GM23248 (cell line): ENCODE data around the gene LCP2. TPM values are rescaled to one million over a fixed set of nuclear protein-coding genes. Genes with fewer than 3 reads are reported as not detected.

Experiments
- DNase-seq: peaks from one replicate; pipeline ENCODE4 v3.0.0-alpha.2; 2015
- H2AFZ ChIP-seq: fragments of 200-600 bp; sonication (generic); 2 replicates; pipeline ENCODE4 v1.6.1; 2016; ENCODE audit warnings: antibody characterized with exemption
- H3F3A ChIP-seq: fragments of 200-600 bp; sonication (generic); 2 replicates; pipeline ENCODE4 v1.6.1; 2016; ENCODE audit warnings: mild to moderate bottlenecking, antibody characterized with exemption, mixed run types; ENCODE audit not compliant: insufficient read depth
- H3K27ac ChIP-seq: fragments of 200-600 bp; sonication (generic); 2 replicates; pipeline ENCODE4 v1.5.1; 2016; ENCODE audit warnings: mild to moderate bottlenecking
- H3K27me3 ChIP-seq: fragments of 200-600 bp; sonication (generic); replicated peaks from 2 replicates; pipeline ENCODE4 v1.6.1; 2016; ENCODE audit warnings: mild to moderate bottlenecking; ENCODE audit not compliant: insufficient read depth
- H3K36me3 ChIP-seq: fragments of 200-600 bp; sonication (generic); 2 replicates; pipeline ENCODE4 v1.6.1; 2016; ENCODE audit warnings: low read depth, mild to moderate bottlenecking
- H3K4me1 ChIP-seq: fragments of 200-600 bp; sonication (generic); 2 replicates; pipeline ENCODE4 v1.6.1; 2016; ENCODE audit warnings: mild to moderate bottlenecking; ENCODE audit not compliant: insufficient read depth
- H3K4me2 ChIP-seq: fragments of 200-600 bp; sonication (generic); one replicate; pipeline ENCODE4 v1.6.1; 2016; ENCODE audit warnings: mild to moderate bottlenecking; ENCODE audit not compliant: unreplicated experiment
- H3K4me3 ChIP-seq: fragments of 200-600 bp; sonication (generic); 2 replicates; pipeline ENCODE4 v1.5.1; 2016; ENCODE audit warnings: mild to moderate bottlenecking
- H3K79me2 ChIP-seq: fragments of 200-600 bp; sonication (generic); 2 replicates; pipeline ENCODE4 v1.6.1; 2016; ENCODE audit warnings: mild to moderate bottlenecking; ENCODE audit not compliant: insufficient read depth
- H3K9ac ChIP-seq: fragments of 200-600 bp; sonication (generic); 2 replicates; pipeline ENCODE4 v1.6.1; 2016; ENCODE audit warnings: mild to moderate bottlenecking
- H3K9me2 ChIP-seq: fragments of 200-600 bp; sonication (generic); 2 replicates; pipeline ENCODE4 v1.6.1; 2016; ENCODE audit warnings: mixed run types, mild to moderate bottlenecking, moderate library complexity; ENCODE audit not compliant: insufficient read depth
- H3K9me3 ChIP-seq: fragments of 200-600 bp; sonication (generic); one replicate; pipeline ENCODE4 v1.6.1; 2017; ENCODE audit warnings: low read depth
- H4K20me1 ChIP-seq: fragments of 200-600 bp; sonication (generic); 2 replicates; pipeline ENCODE4 v1.6.0; 2016; ENCODE audit not compliant: insufficient read depth
- EZH2 ChIP-seq: fragments of 200-600 bp; sonication (generic); IDR thresholded peaks from 2 replicates; pipeline ENCODE4 v1.6.1; 2018; ENCODE audit warnings: antibody characterized with exemption, mild to moderate bottlenecking; ENCODE audit not compliant: insufficient read depth, poor library complexity, severe bottlenecking
- EZH2phosphoT487 ChIP-seq: fragments of 200-600 bp; sonication (generic); IDR thresholded peaks from 2 replicates; pipeline ENCODE4 v1.6.1; 2018; ENCODE audit warnings: antibody characterized with exemption, moderate library complexity, mild to moderate bottlenecking, low read depth; ENCODE audit not compliant: insufficient read depth
- WGBS, 2 experiments: methylation state at CpG; one replicate each; pipeline ENCODE4 v1.1.6; 2015 to 2017; ENCODE audit warnings: low lambda C conversion rate in 2 of 2, low coverage in 1 of 2; ENCODE audit errors: missing lambda C conversion rate in 2 of 2; 5-methylcytosine and 5-hydroxymethylcytosine counted together
- in situ Hi-C: fragments of 300-500 bp; cut with MboI; formaldehyde crosslinking; loops from 2 replicates; pipeline ENCODE4 v1.15.0; 2020
- polyA plus RNA-seq: library from polyadenylated mRNA; unstranded; fragments of >200 nt; fragmentation: Nextera tagmentation; extraction: Ambion mirVana; gene quantifications from 2 replicates; pipeline ENCODE4 v1.2.1, GENCODE V29; 2016
- total RNA-seq: library from RNA; depleted of rRNA; stranded (reverse); fragments of >200 nt; shearing (Covaris generic); gene quantifications from 2 replicates; pipeline ENCODE4 v1.2.3, GENCODE V29; 2014

The LCP2 gene
- total and polyA plus RNA-seq, 2 experiments from 2014 or later = not detected

GRCh38 chr5:170342153-170342725 lies 44.7 kb upstream of the LCP2 start:
- no peaks in the 10 kb centered on the region for H3K4me1 ChIP-seq
- H3K9me2 ChIP-seq = no peaks in the 10 kb centered on the region
- no peak overlapping the region for H3K4me2 ChIP-seq
- H3K9me3 ChIP-seq = no peaks in the 10 kb centered on the region
- no peak overlapping the region for H3K9ac ChIP-seq
- H4K20me1 ChIP-seq = no peaks in the 10 kb centered on the region
- no peaks in the 10 kb centered on the region for H3K79me2 ChIP-seq
- H3K27me3 ChIP-seq = peaks cover 22% of the 10 kb centered on the region; the same call in 1 of the 2 replicates
- no peak for TF ChIP-seq EZH2
- no peak for TF ChIP-seq EZH2phosphoT487
- WGBS, 2 experiments = 25 to 30% methylated on average over 8 of the region's 8 CpGs
- H3K36me3 ChIP-seq = no peaks in the 10 kb centered on the region
- DNase-seq = peak; percentile 13
- H2AFZ ChIP-seq = no peak overlapping the region
- no peak overlapping the region for H3K4me3 ChIP-seq
- no peaks in the 10 kb centered on the region for H3F3A ChIP-seq
- in situ Hi-C loops = no loop called here
- no peak overlapping the region for H3K27ac ChIP-seq

DNA sequence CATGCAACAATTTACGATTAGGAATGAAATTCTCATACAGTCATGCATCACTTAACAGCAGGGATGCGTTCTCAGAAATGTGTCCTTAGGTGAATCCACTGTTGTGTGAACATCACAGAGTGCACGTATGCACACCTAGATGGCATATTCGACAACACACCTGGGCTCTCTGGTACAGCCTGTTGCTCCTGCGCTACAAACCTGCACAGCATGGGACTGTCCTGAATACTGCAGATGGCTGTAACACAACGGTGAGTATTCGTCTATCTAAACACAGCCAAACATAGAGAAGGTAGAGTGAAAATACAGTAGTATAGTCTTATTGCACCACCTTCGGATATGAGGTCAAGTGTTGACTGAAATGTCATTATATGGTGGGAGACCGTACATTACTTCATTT lies 44.0 kb upstream of the LCP2 start:
- Histone ChIP-seq H2AFZ (no peak overlapping the region), H4K20me1 (no peaks in the 10 kb centered on the region), H3K27ac (no peak overlapping the region), H3K4me1 (no peaks in the 10 kb centered on the region), H3K36me3 (no peaks in the 10 kb centered on the region), H3K9me3 (no peaks in the 10 kb centered on the region), H3K9ac (no peak overlapping the region), H3K79me2 (no peaks in the 10 kb centered on the region), H3F3A (no peaks in the 10 kb centered on the region), H3K9me2 (no peaks in the 10 kb centered on the region), H3K4me3 (no peak overlapping the region), H3K4me2 (no peak overlapping the region), H3K27me3 (peaks cover 15% of the 10 kb centered on the region; the same call in 1 of the 2 replicates)
- no peak for DNase-seq
- in situ Hi-C loops = no loop called here
- TF ChIP-seq EZH2phosphoT487 = no peak
- no peak for TF ChIP-seq EZH2
- 72 to 74% methylated on average over 9 of the region's 9 CpGs for WGBS, 2 experiments

GRCh38 chr5:170339780-170340167 lies 42.2 kb upstream of the LCP2 start:
- no peak overlapping the region for H3K4me3 ChIP-seq
- H3K4me2 ChIP-seq = no peak overlapping the region
- no peaks in the 10 kb centered on the region for H3K9me3 ChIP-seq
- TF ChIP-seq EZH2 = no peak
- TF ChIP-seq EZH2phosphoT487 = no peak
- H3K79me2 ChIP-seq = no peaks in the 10 kb centered on the region
- WGBS, 2 experiments = 43 to 52% methylated on average over 1 of the region's 1 CpG
- no peaks in the 10 kb centered on the region for H3K36me3 ChIP-seq
- no peak overlapping the region for H3K9ac ChIP-seq
- no peaks in the 10 kb centered on the region for H4K20me1 ChIP-seq
- H3F3A ChIP-seq = no peaks in the 10 kb centered on the region
- no peak overlapping the region for H3K27ac ChIP-seq
- H3K9me2 ChIP-seq = no peaks in the 10 kb centered on the region
- in situ Hi-C loops = no loop called here
- no peak for DNase-seq
- H3K27me3 ChIP-seq = peaks cover 8% of the 10 kb centered on the region; the same call in 1 of the 2 replicates
- H3K4me1 ChIP-seq = no peaks in the 10 kb centered on the region
- no peak overlapping the region for H2AFZ ChIP-seq

DNA sequence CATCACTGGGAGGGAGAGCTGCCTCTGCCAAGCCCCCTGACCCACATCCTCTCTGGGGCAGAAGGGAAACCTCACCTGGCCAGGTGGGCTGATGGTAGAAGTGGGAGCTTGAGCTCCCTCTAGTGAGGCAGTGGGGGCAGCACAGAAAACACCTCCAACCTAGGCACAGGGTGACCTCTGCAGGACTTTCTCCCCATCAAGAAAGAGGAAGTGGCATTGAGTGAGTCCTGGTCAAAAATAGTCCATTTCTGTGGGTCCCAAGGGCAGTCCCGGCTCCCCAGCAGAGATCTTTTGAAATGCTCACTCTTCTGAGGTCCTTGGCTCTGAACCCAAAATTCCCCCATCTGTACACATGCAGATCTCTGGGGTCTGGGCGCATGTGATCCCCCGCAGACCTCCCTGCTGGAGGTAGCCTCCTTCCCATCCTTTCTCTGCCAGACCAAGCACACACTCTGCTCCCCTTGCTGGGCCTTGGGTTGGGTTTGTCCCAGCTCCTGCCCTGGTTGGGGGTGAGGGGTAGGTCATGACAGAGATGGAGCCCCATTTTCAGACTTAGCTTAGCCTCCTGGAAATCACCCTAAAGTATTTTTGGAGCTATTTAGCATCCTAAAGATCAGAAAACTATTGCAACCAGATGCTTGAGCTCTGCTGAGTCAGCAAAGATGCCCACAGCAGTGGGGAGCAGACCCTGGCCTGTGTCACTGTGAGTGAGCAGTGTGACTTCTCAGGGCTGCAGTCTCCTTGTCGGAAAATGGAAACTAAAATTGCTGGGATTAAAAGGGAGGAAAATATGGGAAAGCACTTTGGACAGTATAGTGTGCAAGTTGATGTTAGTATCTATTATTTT lies 41.6 kb upstream of the LCP2 start:
- H3K79me2 ChIP-seq = no peaks in the 10 kb centered on the region
- H3K36me3 ChIP-seq = no peaks in the 10 kb centered on the region
- no peaks in the 10 kb centered on the region for H4K20me1 ChIP-seq
- no peak overlapping the region for H3K9ac ChIP-seq
- H3F3A ChIP-seq = no peaks in the 10 kb centered on the region
- H3K9me3 ChIP-seq = no peaks in the 10 kb centered on the region
- no peaks in the 10 kb centered on the region for H3K9me2 ChIP-seq
- 42 to 53% methylated on average over 4 of the region's 4 CpGs for WGBS, 2 experiments
- H2AFZ ChIP-seq = no peak overlapping the region
- in situ Hi-C loops = no loop called here
- TF ChIP-seq EZH2phosphoT487 (no peak), EZH2 (no peak)
- peaks cover 6% of the 10 kb centered on the region; the same call in 1 of the 2 replicates for H3K27me3 ChIP-seq
- no peak overlapping the region for H3K4me2 ChIP-seq
- H3K27ac ChIP-seq = no peak overlapping the region
- H3K4me1 ChIP-seq = no peaks in the 10 kb centered on the region
- DNase-seq = no peak
- H3K4me3 ChIP-seq = no peak overlapping the region
